22Rv1 (cell line): ENCODE data around the gene EXTL1.

Experiments
- CTCF ChIP-seq: fragments of 450-650 bp; IDR thresholded peaks from 2 replicates; pipeline ENCODE4 v1.5.1; 2017; ENCODE audit warnings: mild to moderate bottlenecking
- ZFX ChIP-seq: fragments of 450-650 bp; IDR thresholded peaks from 2 replicates; pipeline ENCODE4 v1.6.1; 2017; ENCODE audit warnings: antibody characterized with exemption, borderline replicate concordance

GRCh38 chr1:26029054-26029863 is 7.7 kb downstream of the EXTL1 start:
- TF ChIP-seq CTCF (no peak), ZFX (no peak)
